ENCODE measurements around the gene APCDD1L.

- no peak for TF ChIP-seq CTCF (IDR thresholded peaks at IDR 0.05; ENCODE audit: insufficient read depth, low read depth, low read length)
- TF ChIP-seq EZH2 (IDR thresholded peaks at IDR 0.05; ENCODE audit: insufficient read depth, low read length) = no peak
Measured at GRCh38 chr20:58519940-58520712, 4.9 kb upstream of the APCDD1L start.
